ENCODE results near the gene KCNIP3. TPM values are rescaled to one million over a fixed set of nuclear protein-coding genes. Genes with fewer than 3 reads are reported as not detected.

Gene KCNIP3
- total and polyA plus RNA-seq, 4 donors: 0.26 to 1.1 (median 0.62) TPM

- WGBS: 90% methylated on average over 6 of the region's 6 CpGs
- Histone ChIP-seq H3K4me3 (ENCODE audit: low read depth in 1 of 3, low read length in 3 of 3) (no peak overlapping the region), H3K36me3 (ENCODE audit: control insufficient read depth in 4 of 4, insufficient read depth in 3 of 4, low read depth in 1 of 4, low read length in 3 of 4) (no peaks in the 10 kb centered on the region), H3K9ac (ENCODE audit: low read depth in 1 of 2, low read length in 2 of 2) (no peak overlapping the region), H3K27me3 (ENCODE audit: control insufficient read depth in 4 of 4, insufficient read depth in 4 of 4, low read length in 3 of 4) (no peaks in the 10 kb centered on the region), H3K4me1 (ENCODE audit: control insufficient read depth in 4 of 4, insufficient read depth in 4 of 4, low read length in 3 of 4) (peaks cover 0 to 3% (median 0%) of the 10 kb centered on the region in 4 donors), H3K27ac (ENCODE audit: low read depth in 1 of 2, low read length in 2 of 2) (no peak overlapping the region), H3K9me3 (ENCODE audit: control insufficient read depth in 4 of 4, low read length in 3 of 4) (peaks cover 0 to 7% (median 5%) of the 10 kb centered on the region in 4 donors)
- DNase-seq (ENCODE audit: low spot score): no peak
- TF ChIP-seq ATF3 (IDR thresholded peaks at IDR 0.05) (no peak), SP1 (IDR thresholded peaks at IDR 0.05) (no peak), HNF4G (IDR thresholded peaks at IDR 0.05) (no peak), HNF4A (conservative IDR thresholded peaks at IDR 0.05) (no peak), CTCF (IDR thresholded peaks at IDR 0.05; ENCODE audit: low read depth, low read length, missing input control) (no peak), ZBTB33 (IDR thresholded peaks at IDR 0.05) (no peak), TAF1 (conservative IDR thresholded peaks at IDR 0.05) (no peak), RXRA (IDR thresholded peaks at IDR 0.05) (no peak)
These were observed 1.8 kb upstream of the KCNIP3 start for GRCh38 chr2:95295376-95295775.

- DNase-seq (ENCODE audit: low spot score): no peak
- Histone ChIP-seq H3K36me3 (ENCODE audit: control insufficient read depth in 4 of 4, insufficient read depth in 3 of 4, low read depth in 1 of 4, low read length in 3 of 4) (no peaks in the 10 kb centered on the region), H3K4me1 (ENCODE audit: control insufficient read depth in 4 of 4, insufficient read depth in 4 of 4, low read length in 3 of 4) (peaks cover 0 to 3% (median 0%) of the 10 kb centered on the region in 4 donors), H3K4me3 (ENCODE audit: low read depth in 1 of 3, low read length in 3 of 3) (no peak overlapping the region), H3K9me3 (ENCODE audit: control insufficient read depth in 4 of 4, low read length in 3 of 4) (peaks cover 0 to 5% (median 4%) of the 10 kb centered on the region in 4 donors), H3K27me3 (ENCODE audit: control insufficient read depth in 4 of 4, insufficient read depth in 4 of 4, low read length in 3 of 4) (no peaks in the 10 kb centered on the region), H3K27ac (ENCODE audit: low read depth in 1 of 2, low read length in 2 of 2) (no peak overlapping the region), H3K9ac (ENCODE audit: low read depth in 1 of 2, low read length in 2 of 2) (no peak overlapping the region)
- TF ChIP-seq EGR1 (IDR thresholded peaks at IDR 0.05; ENCODE audit: low read depth in 2 of 2) (no peak), RAD21 (IDR thresholded peaks at IDR 0.05) (no peak), ZBTB33 (IDR thresholded peaks at IDR 0.05) (no peak), HNF4A (conservative IDR thresholded peaks at IDR 0.05) (no peak), SP1 (IDR thresholded peaks at IDR 0.05) (no peak), NR2F2 (IDR thresholded peaks at IDR 0.05) (no peak), ATF3 (IDR thresholded peaks at IDR 0.05) (no peak), FOXA2 (IDR thresholded peaks at IDR 0.05) (no peak), CTCF (IDR thresholded peaks at IDR 0.05; ENCODE audit: low read depth, low read length, missing input control) (no peak), FOXA1 (IDR thresholded peaks at IDR 0.05) (no peak), JUND (IDR thresholded peaks at IDR 0.05) (no peak), REST (IDR thresholded peaks at IDR 0.05) (no peak), GABPA (IDR thresholded peaks at IDR 0.05 in 1 of 2, conservative IDR thresholded peaks at IDR 0.05 in 1 of 2) (no peak), MAX (IDR thresholded peaks at IDR 0.05) (no peak), RXRA (IDR thresholded peaks at IDR 0.05) (no peak)
- WGBS: 76% methylated on average over 5 of the region's 5 CpGs
These were observed 1.1 kb upstream of the KCNIP3 start for GRCh38 chr2:95296011-95296410.

All from liver (tissue), 9 donors.